Thymus (tissue), 11 donors: ENCODE measurements around the gene WDR33. TPM values are rescaled to one million over a fixed set of nuclear protein-coding genes. Genes with fewer than 3 reads are reported as not detected.
"Not testable (repeated sequence)": the region's sequence is repeated elsewhere in the genome, so short reads cannot be mapped to it uniquely, and the experiment has no call there.

Experiments used
- DNase-seq, 9 donors: peaks; one replicate each; pipeline ENCODE4 v3.0.0-alpha.2; 2013; ENCODE audit warnings: low spot score in 9 of 9, low read depth in 6 of 9, missing footprints in 1 of 9
- H3K27ac ChIP-seq, 2 donors: one replicate each; pipeline ENCODE4 v1.5.1; 2013; ENCODE audit warnings: control low read depth in 1 of 2, low read depth in 1 of 2, low read length in 1 of 2, mild to moderate bottlenecking in 1 of 2, moderate library complexity in 1 of 2
- H3K27me3 ChIP-seq, 2 donors: one replicate each; pipeline ENCODE4 v1.5.1; 2013; ENCODE audit warnings: low read length in 1 of 2; ENCODE audit not compliant: control insufficient read depth in 2 of 2, insufficient read depth in 1 of 2
- H3K36me3 ChIP-seq, 2 donors: one replicate each; pipeline ENCODE4 v1.5.1; 2013; ENCODE audit warnings: low read length in 1 of 2, mild to moderate bottlenecking in 1 of 2, moderate library complexity in 1 of 2; ENCODE audit not compliant: control insufficient read depth in 2 of 2, insufficient read depth in 2 of 2
- H3K4me1 ChIP-seq, 2 donors: one replicate each; pipeline ENCODE4 v1.5.1; 2013; ENCODE audit warnings: low read length in 2 of 2; ENCODE audit not compliant: control insufficient read depth in 2 of 2, insufficient read depth in 2 of 2
- H3K4me3 ChIP-seq, 2 donors: one replicate each; pipeline ENCODE4 v1.5.1; 2013; ENCODE audit warnings: low read length in 2 of 2, control low read depth in 1 of 2, mild to moderate bottlenecking in 1 of 2
- H3K9me3 ChIP-seq, 2 donors: one replicate each; pipeline ENCODE4 v1.5.1; 2013; ENCODE audit warnings: low read length in 1 of 2, mild to moderate bottlenecking in 1 of 2; ENCODE audit not compliant: control insufficient read depth in 2 of 2, insufficient read depth in 1 of 2
- WGBS: extraction: QIAGEN DNeasy Blood & Tissue Kit; methylation state at CpG from one replicate; pipeline ENCODE4 v1.1.7; 2013; 5-methylcytosine and 5-hydroxymethylcytosine counted together
- polyA plus RNA-seq: library from polyadenylated mRNA; stranded (reverse); fragments of 200-250 nt; gene quantifications from one replicate; pipeline ENCODE4 v1.2.3, GENCODE V29; 2013
- total RNA-seq: library from RNA; stranded (reverse); fragments of 120-200 nt; gene quantifications from one replicate; pipeline ENCODE4 v1.2.4, GENCODE V29; 2013
- donor health status: healthy.

Gene WDR33
- total and polyA plus RNA-seq, 2 donors = 26.4 to 39.0 TPM

DNA sequence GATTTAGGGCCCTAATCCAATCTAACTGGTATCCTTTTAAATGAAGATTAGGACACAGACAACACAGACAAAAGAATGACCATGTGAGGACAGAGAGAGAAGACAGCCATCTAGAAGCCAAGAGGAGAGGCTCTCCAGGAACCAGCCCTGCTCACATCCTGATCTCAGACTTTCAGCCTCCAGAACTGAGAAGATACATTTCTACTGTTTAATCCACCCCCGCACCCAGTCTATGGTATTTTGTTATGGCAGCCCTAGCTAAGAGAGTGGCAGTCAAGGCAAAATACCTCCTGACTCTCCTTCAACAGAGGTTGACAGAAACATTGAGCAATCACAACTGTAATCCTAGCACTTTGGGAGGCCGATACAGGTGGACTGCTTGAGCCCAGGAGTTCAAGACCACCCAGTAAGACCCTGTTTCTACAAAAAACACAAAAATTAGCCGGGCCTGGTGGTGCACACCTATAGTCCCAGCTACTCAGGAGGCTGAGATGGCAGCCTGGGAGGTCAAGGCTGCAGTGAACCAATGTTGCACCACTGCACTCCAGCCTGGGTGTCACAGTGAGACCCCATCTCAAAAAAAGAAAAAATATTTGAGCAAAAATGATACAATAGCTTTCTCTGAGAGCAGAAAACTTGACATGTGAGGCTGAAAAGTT is 34.7 kb downstream of the WDR33 start:
- no peak overlapping the region for H3K4me3 ChIP-seq
- WGBS = 96% methylated on average over 3 of the region's 3 CpGs
- H3K36me3 ChIP-seq = peaks cover 5 to 8% of the 10 kb centered on the region in 2 donors
- peak in 1 of 9 donors; percentile 3 for DNase-seq
- no peaks in the 10 kb centered on the region for H3K9me3 ChIP-seq
- no peak overlapping the region for H3K27ac ChIP-seq
- H3K4me1 ChIP-seq = no peaks in the 10 kb centered on the region
- no peaks in the 10 kb centered on the region for H3K27me3 ChIP-seq

DNA sequence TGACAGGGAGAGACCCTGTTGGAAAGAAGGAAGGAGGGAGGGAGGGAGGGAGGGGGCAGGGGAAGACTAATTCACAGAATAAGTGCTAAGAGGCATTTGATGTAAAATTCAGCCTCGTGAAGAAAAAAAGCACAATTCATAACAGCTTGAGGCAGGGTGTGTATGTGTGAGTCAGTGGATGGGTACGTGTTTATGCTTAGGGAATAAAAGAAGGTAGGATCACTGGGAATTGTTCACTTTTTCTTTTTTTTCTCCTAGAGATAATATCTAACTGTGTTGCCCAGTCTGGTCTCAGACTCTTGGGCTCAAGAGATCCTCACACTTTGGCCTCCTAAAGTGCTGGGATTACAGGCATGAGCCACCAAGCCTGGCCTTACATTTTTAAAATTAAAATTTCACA is 39.2 kb downstream of the WDR33 start:
- H3K36me3 ChIP-seq = peaks cover 16 to 32% of the 10 kb centered on the region in 2 donors
- H3K9me3 ChIP-seq = no peaks in the 10 kb centered on the region
- DNase-seq = no peak
- H3K4me1 ChIP-seq = no peaks in the 10 kb centered on the region
- no peaks in the 10 kb centered on the region for H3K27me3 ChIP-seq
- WGBS = 96% methylated on average over 2 of the region's 2 CpGs
- H3K4me3 ChIP-seq = no peak overlapping the region
- no peak overlapping the region for H3K27ac ChIP-seq

DNA sequence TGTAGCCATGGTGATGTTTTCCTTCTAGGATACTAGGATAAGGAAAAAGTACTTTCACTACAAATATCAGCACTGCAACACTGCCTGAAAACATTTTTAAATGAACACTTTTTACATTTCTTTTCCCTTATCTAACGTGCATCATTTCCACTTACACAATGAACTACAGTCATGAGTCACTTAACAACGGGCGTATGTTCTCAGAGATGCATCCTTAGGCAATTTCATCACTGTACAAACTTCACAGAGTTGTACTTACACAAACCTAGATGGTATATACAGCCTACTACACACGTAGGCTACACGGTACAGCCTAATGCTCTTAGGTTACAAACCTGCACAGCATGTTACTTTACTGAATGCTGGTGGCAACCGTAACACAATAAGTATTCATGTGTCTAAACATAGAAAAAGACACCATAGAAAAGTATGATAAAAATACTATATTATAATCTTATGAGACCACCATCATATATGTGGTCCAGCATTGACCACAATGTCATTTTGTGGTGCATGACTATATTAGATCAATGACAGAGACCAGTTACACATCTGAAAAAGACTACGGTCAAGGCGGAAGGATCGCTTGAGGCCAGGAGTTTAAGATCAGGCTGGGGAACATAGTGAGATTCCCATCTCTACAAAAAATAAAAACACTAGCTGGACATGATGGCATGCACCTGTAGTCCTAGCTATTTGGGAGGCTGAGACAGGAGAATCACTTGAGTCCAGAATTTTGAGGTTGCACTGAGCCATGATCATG is 39.8 kb downstream of the WDR33 start:
- Histone ChIP-seq H3K27me3 (no peaks in the 10 kb centered on the region), H3K36me3 (peaks cover 17 to 38% of the 10 kb centered on the region in 2 donors), H3K4me3 (no peak overlapping the region), H3K4me1 (no peaks in the 10 kb centered on the region), H3K27ac (no peak overlapping the region), H3K9me3 (no peaks in the 10 kb centered on the region)
- WGBS = 97% methylated on average over 9 of the region's 9 CpGs
- no peak for DNase-seq

DNA sequence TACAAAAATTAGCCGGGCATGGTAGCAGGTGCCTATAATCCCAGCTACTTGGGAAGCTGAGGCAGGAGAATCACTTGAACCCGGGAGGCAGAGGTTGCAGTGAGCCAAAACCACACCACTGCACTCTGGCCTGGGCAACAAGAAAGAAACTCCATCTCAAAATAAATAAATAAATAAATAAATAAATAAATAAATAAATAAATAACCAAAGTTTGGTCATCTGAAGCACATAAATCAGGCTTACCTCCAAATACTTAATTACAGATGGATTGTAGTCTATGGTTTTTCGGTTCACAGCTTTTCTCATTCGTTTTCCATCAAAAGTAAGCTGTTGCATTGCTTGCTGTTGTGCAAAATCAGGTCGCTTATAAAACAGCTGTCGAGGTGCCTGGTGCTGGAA is 40.4 kb downstream of the WDR33 start:
- WGBS = 98% methylated on average over 6 of the region's 6 CpGs
- DNase-seq, H3K27ac ChIP-seq, H3K9me3 ChIP-seq, H3K4me3 ChIP-seq, H3K27me3 ChIP-seq, H3K4me1 ChIP-seq: not testable (repeated sequence)
- peaks cover 17 to 39% of the 10 kb centered on the region in 2 donors for H3K36me3 ChIP-seq

- Histone ChIP-seq H3K27me3 (no peaks in the 10 kb centered on the region), H3K36me3 (peaks cover 23 to 48% of the 10 kb centered on the region in 2 donors), H3K4me1 (no peaks in the 10 kb centered on the region), H3K4me3 (no peak overlapping the region), H3K9me3 (no peaks in the 10 kb centered on the region), H3K27ac (no peak overlapping the region)
- WGBS = over 99% methylated on average over 2 of the region's 2 CpGs
- no peak for DNase-seq
Observed at GRCh38 chr2:127769587-127769986, 41.4 kb downstream of the WDR33 start.

DNA sequence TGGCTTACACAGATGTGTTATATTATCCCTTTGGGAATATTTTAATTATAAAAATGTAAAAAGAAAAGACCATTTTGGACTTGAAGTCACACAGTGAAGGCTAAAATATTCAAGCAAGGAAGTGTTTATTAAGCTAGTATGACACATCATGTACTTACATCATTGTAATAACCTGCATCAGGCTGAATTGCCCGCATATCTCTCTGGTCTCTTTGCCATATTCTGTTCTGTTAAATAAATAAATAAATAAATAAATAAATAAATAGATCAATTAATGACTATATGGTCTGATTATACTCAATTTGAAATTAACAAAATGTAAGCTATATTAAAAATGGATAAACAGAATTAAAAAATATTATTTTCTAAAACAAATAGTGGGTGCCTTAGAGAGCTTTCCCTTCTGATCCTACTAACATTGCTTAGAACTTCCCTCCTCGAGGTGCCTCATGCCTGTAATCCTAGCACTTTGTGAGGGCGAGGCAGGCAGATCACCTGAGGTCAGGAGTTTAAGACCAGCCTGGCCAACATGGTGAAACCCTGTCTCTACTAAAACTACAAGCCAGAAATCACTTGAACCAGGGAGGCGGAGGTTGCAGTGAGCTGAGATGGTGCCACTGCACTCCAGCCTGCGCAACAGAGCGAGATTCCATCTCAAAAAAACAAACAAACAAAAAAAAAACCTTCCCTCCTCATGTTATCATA is 42.0 kb downstream of the WDR33 start:
- no peak overlapping the region for H3K4me3 ChIP-seq
- H3K27ac ChIP-seq = no peak overlapping the region
- WGBS = 97% methylated on average over 6 of the region's 6 CpGs
- peaks cover 30 to 55% of the 10 kb centered on the region in 2 donors for H3K36me3 ChIP-seq
- DNase-seq = no peak
- no peaks in the 10 kb centered on the region for H3K27me3 ChIP-seq
- H3K9me3 ChIP-seq = no peaks in the 10 kb centered on the region
- H3K4me1 ChIP-seq = no peaks in the 10 kb centered on the region

GRCh38 chr2:127763776-127764175 is 47.2 kb downstream of the WDR33 start:
- Histone ChIP-seq H3K9me3 (no peaks in the 10 kb centered on the region), H3K36me3 (peaks cover 34 to 69% of the 10 kb centered on the region in 2 donors), H3K27me3 (no peaks in the 10 kb centered on the region), H3K27ac (no peak overlapping the region), H3K4me1 (no peaks in the 10 kb centered on the region), H3K4me3 (no peak overlapping the region)
- no peak for DNase-seq

GRCh38 chr2:127762846-127763245 is 48.1 kb downstream of the WDR33 start:
- no peak for DNase-seq
- Histone ChIP-seq H3K4me1 (no peaks in the 10 kb centered on the region), H3K27me3 (no peaks in the 10 kb centered on the region), H3K27ac (no peak overlapping the region), H3K4me3 (no peak overlapping the region), H3K9me3 (no peaks in the 10 kb centered on the region), H3K36me3 (peaks cover 34 to 77% of the 10 kb centered on the region in 2 donors)
- WGBS = 90% methylated on average over 6 of the region's 6 CpGs

DNA sequence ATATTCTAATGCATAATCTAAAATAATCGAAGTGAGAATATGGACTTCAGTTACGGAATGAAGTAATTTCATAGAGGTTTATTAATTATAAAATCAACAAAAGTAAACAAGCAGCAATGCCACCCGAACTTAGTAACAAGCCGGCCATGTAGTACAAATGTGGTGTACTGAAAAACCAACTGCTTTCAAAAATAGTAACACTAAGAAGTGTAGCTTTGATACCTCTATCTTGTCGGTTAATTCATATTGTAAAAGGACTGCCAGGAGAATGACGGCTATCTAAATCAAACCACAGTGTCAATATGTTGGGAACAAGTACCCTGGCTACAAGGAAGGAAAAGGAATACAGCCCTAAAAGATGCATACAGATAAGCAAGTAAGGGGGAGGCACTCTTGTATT is 48.5 kb downstream of the WDR33 start:
- H3K4me3 ChIP-seq = no peak overlapping the region
- DNase-seq = no peak
- H3K9me3 ChIP-seq = no peaks in the 10 kb centered on the region
- 98% methylated on average over 6 of the region's 6 CpGs for WGBS
- no peaks in the 10 kb centered on the region for H3K27me3 ChIP-seq
- H3K36me3 ChIP-seq = peaks cover 34 to 73% of the 10 kb centered on the region in 2 donors
- no peaks in the 10 kb centered on the region for H3K4me1 ChIP-seq
- no peak overlapping the region for H3K27ac ChIP-seq
